Body of pancreas (tissue), 4 donors: ENCODE data around the gene VMP1.

ENCODE experiments used
- POLR2A ChIP-seq, 3 donors: fragments of 450-650 bp; IDR thresholded peaks; one replicate each; pipeline ENCODE4 v1.6.1; 2016; ENCODE audit warnings: antibody characterized with exemption in 3 of 3, mild to moderate bottlenecking in 2 of 3
- TF ChIP-seq, protein P1 (sequence below), 7 experiments: fragments of 450-650 bp in 4 of 7; fragments of 200-600 bp in 3 of 7; sonication (generic) in 3 of 7; IDR thresholded peaks; one replicate each; pipeline ENCODE4 v1.5.1; 2016 to 2019; ENCODE audit warnings: antibody characterized with exemption in 7 of 7

DNA sequence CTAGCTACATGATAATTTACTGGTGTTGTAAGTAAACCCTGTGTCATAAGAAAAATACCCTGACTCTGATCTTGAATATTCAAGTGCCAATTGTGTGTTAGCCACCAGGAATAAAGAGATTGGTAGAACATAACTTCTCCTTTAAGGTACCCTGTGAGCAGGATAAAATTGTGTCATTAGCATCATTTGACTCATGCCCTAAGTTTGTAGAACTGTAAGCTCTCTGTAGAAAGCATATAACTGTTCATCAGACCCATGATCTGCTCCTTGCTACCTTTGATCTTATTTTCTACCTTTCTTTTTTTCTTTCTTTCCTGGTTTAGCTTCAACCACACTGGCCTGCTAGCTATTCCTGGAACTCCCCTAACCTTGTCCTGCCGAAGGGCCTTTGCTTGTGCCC, 36.1 kb upstream of the VMP1 start:
- no peak for TF ChIP-seq POLR2A (IDR thresholded peaks at IDR 0.05)
- TF ChIP-seq, protein P1, sequence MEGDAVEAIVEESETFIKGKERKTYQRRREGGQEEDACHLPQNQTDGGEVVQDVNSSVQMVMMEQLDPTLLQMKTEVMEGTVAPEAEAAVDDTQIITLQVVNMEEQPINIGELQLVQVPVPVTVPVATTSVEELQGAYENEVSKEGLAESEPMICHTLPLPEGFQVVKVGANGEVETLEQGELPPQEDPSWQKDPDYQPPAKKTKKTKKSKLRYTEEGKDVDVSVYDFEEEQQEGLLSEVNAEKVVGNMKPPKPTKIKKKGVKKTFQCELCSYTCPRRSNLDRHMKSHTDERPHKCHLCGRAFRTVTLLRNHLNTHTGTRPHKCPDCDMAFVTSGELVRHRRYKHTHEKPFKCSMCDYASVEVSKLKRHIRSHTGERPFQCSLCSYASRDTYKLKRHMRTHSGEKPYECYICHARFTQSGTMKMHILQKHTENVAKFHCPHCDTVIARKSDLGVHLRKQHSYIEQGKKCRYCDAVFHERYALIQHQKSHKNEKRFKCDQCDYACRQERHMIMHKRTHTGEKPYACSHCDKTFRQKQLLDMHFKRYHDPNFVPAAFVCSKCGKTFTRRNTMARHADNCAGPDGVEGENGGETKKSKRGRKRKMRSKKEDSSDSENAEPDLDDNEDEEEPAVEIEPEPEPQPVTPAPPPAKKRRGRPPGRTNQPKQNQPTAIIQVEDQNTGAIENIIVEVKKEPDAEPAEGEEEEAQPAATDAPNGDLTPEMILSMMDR (IDR thresholded peaks at IDR 0.05) = no peak
